Trophoblast cell (in vitro differentiated cells and primary cell): ENCODE data around the gene SEPTIN3.
A peak's percentile ranks its signal among the peaks of the same experiment; 100 is the strongest.

Experiments
- DNase-seq, 2 donors: peaks; one replicate each; pipeline ENCODE4 v3.0.0-alpha.2; 2016
- H2AFZ ChIP-seq: 2 replicates; pipeline ENCODE4 v1.6.1; 2013; ENCODE audit warnings: low read length, moderate library complexity, mild to moderate bottlenecking; ENCODE audit not compliant: insufficient read depth, poor library complexity
- H2AK5ac ChIP-seq: 2 replicates; pipeline ENCODE4 v1.6.1; 2013; ENCODE audit warnings: mild to moderate bottlenecking, low read length
- H2BK120ac ChIP-seq: 2 replicates; pipeline ENCODE4 v1.6.1; 2013; ENCODE audit warnings: low read length, mild to moderate bottlenecking, moderate library complexity; ENCODE audit not compliant: insufficient read depth, poor library complexity
- H2BK12ac ChIP-seq: 2 replicates; pipeline ENCODE4 v1.6.1; 2013; ENCODE audit warnings: mild to moderate bottlenecking, low read length, moderate library complexity
- H2BK5ac ChIP-seq: 2 replicates; pipeline ENCODE4 v1.6.1; 2013; ENCODE audit warnings: low read length, low read depth, moderate library complexity, mild to moderate bottlenecking; ENCODE audit not compliant: poor library complexity
- H3K14ac ChIP-seq: 2 replicates; pipeline ENCODE4 v1.6.1; 2013; ENCODE audit warnings: mild to moderate bottlenecking, low read length
- H3K18ac ChIP-seq: 2 replicates; pipeline ENCODE4 v1.6.1; 2013; ENCODE audit warnings: mild to moderate bottlenecking, low read length
- H3K23ac ChIP-seq: 2 replicates; pipeline ENCODE4 v1.6.1; 2013; ENCODE audit warnings: low read length
- H3K27ac ChIP-seq: 2 replicates; pipeline ENCODE4 v1.5.1; 2013; ENCODE audit warnings: low read depth, mild to moderate bottlenecking, inconsistent platforms, low read length, moderate library complexity
- H3K27me3 ChIP-seq: 2 replicates; pipeline ENCODE4 v1.6.1; 2013; ENCODE audit warnings: inconsistent platforms, mild to moderate bottlenecking, low read length, moderate library complexity; ENCODE audit not compliant: insufficient read depth
- H3K36me3 ChIP-seq, 2 experiments: 1 replicate in 1 of 2; 2 replicates in 1 of 2; pipeline ENCODE4 v1.6.1; 2013; ENCODE audit warnings: low read length in 2 of 2, mild to moderate bottlenecking in 2 of 2, moderate library complexity in 1 of 2; ENCODE audit not compliant: insufficient read depth in 2 of 2, control insufficient read depth in 1 of 2
- H3K4ac ChIP-seq: 2 replicates; pipeline ENCODE4 v1.6.1; 2013; ENCODE audit warnings: low read depth, mild to moderate bottlenecking, low read length, moderate library complexity
- H3K4me1 ChIP-seq, 2 experiments: 1 replicate in 1 of 2; 2 replicates in 1 of 2; pipeline ENCODE4 v1.6.1; 2013; ENCODE audit warnings: low read length in 2 of 2, mild to moderate bottlenecking in 2 of 2, moderate library complexity in 1 of 2; ENCODE audit not compliant: insufficient read depth in 2 of 2, control insufficient read depth in 1 of 2
- H3K4me2 ChIP-seq: 2 replicates; pipeline ENCODE4 v1.6.1; 2013; ENCODE audit warnings: inconsistent platforms, mild to moderate bottlenecking, low read length, moderate library complexity
- H3K4me3 ChIP-seq: 2 replicates; pipeline ENCODE4 v1.5.1; 2013; ENCODE audit warnings: mild to moderate bottlenecking, low read depth, low read length, inconsistent platforms
- H3K79me1 ChIP-seq: one replicate; pipeline ENCODE4 v1.6.1; 2013; ENCODE audit warnings: low read length
- H3K79me2 ChIP-seq: 2 replicates; pipeline ENCODE4 v1.6.1; 2013; ENCODE audit warnings: low read length, mild to moderate bottlenecking; ENCODE audit not compliant: control insufficient read depth, insufficient read depth, poor library complexity
- H3K9ac ChIP-seq: 2 replicates; pipeline ENCODE4 v1.6.1; 2013; ENCODE audit warnings: mild to moderate bottlenecking, low read length
- H3K9me3 ChIP-seq: 2 replicates; pipeline ENCODE4 v1.6.1; 2013; ENCODE audit warnings: low read depth, mild to moderate bottlenecking, control low read depth, inconsistent platforms, low read length; ENCODE audit not compliant: insufficient read depth
- H4K12ac ChIP-seq: 2 replicates; pipeline ENCODE4 v1.6.1; 2013; ENCODE audit warnings: low read depth, mild to moderate bottlenecking, low read length, moderate library complexity
- H4K8ac ChIP-seq: 2 replicates; pipeline ENCODE4 v1.6.1; 2013; ENCODE audit warnings: low read depth, mild to moderate bottlenecking, low read length, moderate library complexity
- H4K91ac ChIP-seq: one replicate; pipeline ENCODE4 v1.6.1; 2013; ENCODE audit warnings: low read depth, mild to moderate bottlenecking, low read length, moderate library complexity
- WGBS: extraction: QIAGEN DNeasy Blood & Tissue Kit; methylation state at CpG from one replicate; pipeline ENCODE4 v1.1.7; 2013; ENCODE audit warnings: missing lambda C conversion rate; ENCODE audit not compliant: insufficient read length, insufficient coverage; ENCODE audit errors: extremely low coverage; 5-methylcytosine and 5-hydroxymethylcytosine counted together

Gene SEPTIN3

DNA sequence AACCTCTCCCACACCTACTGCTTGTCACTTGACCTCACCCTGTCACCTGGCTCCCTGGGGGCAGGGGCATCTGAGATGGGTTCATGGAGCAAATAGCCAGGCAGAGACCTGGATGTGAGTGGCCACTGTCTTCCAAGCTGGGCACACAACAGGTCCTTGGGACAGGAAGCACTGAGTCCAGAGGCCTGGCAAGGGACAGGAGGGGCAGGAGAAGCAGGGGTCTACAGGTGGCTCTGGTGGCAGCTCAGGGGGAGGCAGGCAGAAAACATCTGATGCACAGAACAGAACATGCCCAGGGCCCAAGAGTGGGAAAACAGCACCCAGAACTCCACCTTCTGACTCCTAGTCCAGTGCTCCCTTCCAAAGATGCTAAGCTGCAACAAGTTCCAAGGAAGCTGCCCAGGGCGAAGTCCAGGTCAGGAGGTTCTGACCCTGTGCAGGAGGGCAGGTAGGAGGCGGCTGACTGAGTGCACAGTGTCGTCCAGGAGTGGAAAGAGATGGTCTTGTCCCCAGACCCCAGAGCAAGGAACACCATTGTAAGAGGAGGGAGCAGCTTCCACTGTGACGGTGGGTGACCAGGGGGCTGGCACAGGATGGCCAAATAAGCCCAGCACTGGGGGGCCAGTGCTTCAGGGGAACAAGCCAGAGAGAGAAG lies 46.2 kb upstream of the SEPTIN3 start:
- Histone ChIP-seq H3K14ac (no peak overlapping the region), H3K9ac (no peak overlapping the region)
- DNase-seq: no peak

DNA sequence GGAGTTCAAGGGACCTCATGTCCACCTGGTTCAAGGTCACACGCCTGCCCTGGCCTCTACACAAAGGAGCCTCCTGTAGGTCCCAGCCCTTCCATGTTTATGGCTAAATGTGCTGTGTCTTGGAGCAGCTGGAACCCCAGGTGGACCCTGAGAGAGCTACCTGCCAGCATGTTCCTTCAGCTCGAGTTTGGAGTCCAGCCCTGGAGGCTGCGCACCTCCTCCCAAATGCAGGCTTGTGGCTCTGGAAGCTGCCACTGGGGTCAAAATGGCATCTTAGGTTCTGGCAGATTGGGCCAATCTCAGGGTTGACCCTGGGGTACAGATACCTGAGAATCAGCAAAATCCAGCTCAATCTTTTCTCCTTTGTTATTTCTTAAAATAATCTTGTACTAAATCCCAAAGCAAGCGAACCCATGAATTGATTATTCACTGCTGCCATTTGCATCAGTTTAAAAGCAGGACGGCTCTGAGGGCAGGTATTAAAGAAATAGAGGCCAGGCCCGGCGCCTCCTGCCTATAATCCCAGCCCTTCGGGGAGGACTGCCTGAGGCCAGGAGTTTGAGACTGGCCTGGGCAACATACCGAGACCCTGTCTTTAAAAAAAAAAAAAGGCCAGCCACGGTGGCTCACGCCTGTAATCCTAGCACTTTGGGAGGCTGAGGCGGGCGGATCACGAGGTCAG lies 45.5 kb upstream of the SEPTIN3 start:
- Histone ChIP-seq H3K4ac (no peak overlapping the region), H3K79me2 (peaks cover 2% of the 10 kb centered on the region), H3K14ac (no peak overlapping the region), H3K9me3 (peaks cover 2% of the 10 kb centered on the region), H2AFZ (no peak overlapping the region), H3K18ac (no peak overlapping the region), H3K4me3 (no peak overlapping the region), H3K9ac (no peak overlapping the region), H3K27ac (no peak overlapping the region), H3K27me3 (peaks cover 20% of the 10 kb centered on the region), H4K12ac (no peak overlapping the region), H2AK5ac (no peak overlapping the region), H3K79me1 (peaks cover 3% of the 10 kb centered on the region), H4K91ac (no peak overlapping the region), H3K23ac (no peak overlapping the region), H2BK5ac (no peak overlapping the region), H4K8ac (no peak overlapping the region), H3K4me2 (no peak overlapping the region), H3K4me1 (peaks cover 9 to 13% of the 10 kb centered on the region in 2 experiments), H2BK12ac (no peak overlapping the region), H2BK120ac (no peak overlapping the region), H3K36me3 (no peaks in the 10 kb centered on the region)
- no peak for DNase-seq
- no CpG with 5 or more reads among the region's 14 CpGs for WGBS

More for the DNA sequence above, 46.2 kb upstream of the SEPTIN3 start:
- Histone ChIP-seq H3K79me1 (peaks cover 3% of the 10 kb centered on the region), H4K8ac (no peak overlapping the region), H2BK5ac (no peak overlapping the region), H3K23ac (no peak overlapping the region), H3K27me3 (peaks cover 23% of the 10 kb centered on the region), H3K36me3 (no peaks in the 10 kb centered on the region), H3K18ac (no peak overlapping the region), H2AK5ac (no peak overlapping the region), H3K4me3 (no peak overlapping the region), H3K27ac (no peak overlapping the region), H3K79me2 (peaks cover 2% of the 10 kb centered on the region), H4K91ac (no peak overlapping the region), H2BK120ac (no peak overlapping the region), H3K4me1 (peaks cover 9 to 13% of the 10 kb centered on the region in 2 experiments), H2BK12ac (no peak overlapping the region), H2AFZ (no peak overlapping the region), H3K9me3 (peaks cover 2% of the 10 kb centered on the region), H3K4ac (no peak overlapping the region), H3K4me2 (no peak overlapping the region), H4K12ac (no peak overlapping the region)
- WGBS: no CpG with 5 or more reads among the region's 4 CpGs

GRCh38 chr22:41925783-41926460 lies 43.3 kb upstream of the SEPTIN3 start:
- peak; percentile 32 to 71 for DNase-seq
- WGBS: no CpG with 5 or more reads among the region's 48 CpGs
- Histone ChIP-seq H3K4ac (no peak overlapping the region), H3K4me1 (peaks cover 3 to 6% of the 10 kb centered on the region in 2 experiments), H3K27ac (no peak overlapping the region), H3K9me3 (peaks cover 2% of the 10 kb centered on the region), H4K91ac (no peak overlapping the region), H2BK5ac (no peak overlapping the region), H3K36me3 (no peaks in the 10 kb centered on the region), H2AK5ac (no peak overlapping the region), H3K79me1 (peaks cover 3% of the 10 kb centered on the region), H3K14ac (no peak overlapping the region), H3K4me2 (peak overlapping the region; percentile 67), H3K4me3 (no peak overlapping the region), H4K12ac (no peak overlapping the region), H4K8ac (no peak overlapping the region), H2BK12ac (no peak overlapping the region), H2AFZ (no peak overlapping the region), H3K23ac (no peak overlapping the region), H3K9ac (no peak overlapping the region), H2BK120ac (no peak overlapping the region), H3K27me3 (peaks cover 13% of the 10 kb centered on the region), H3K18ac (no peak overlapping the region), H3K79me2 (peaks cover 2% of the 10 kb centered on the region)

- Histone ChIP-seq H4K8ac (no peak overlapping the region), H3K18ac (no peak overlapping the region), H4K91ac (no peak overlapping the region), H3K79me2 (peaks cover 2% of the 10 kb centered on the region), H3K79me1 (peaks cover 3% of the 10 kb centered on the region), H2BK5ac (no peak overlapping the region), H3K14ac (no peak overlapping the region), H3K27ac (no peak overlapping the region), H2BK120ac (no peak overlapping the region), H3K23ac (no peak overlapping the region), H3K27me3 (peaks cover 13% of the 10 kb centered on the region), H3K4me1 (peaks cover 3 to 6% of the 10 kb centered on the region in 2 experiments), H3K9ac (no peak overlapping the region), H2BK12ac (no peak overlapping the region), H2AFZ (no peak overlapping the region), H3K4me2 (no peak overlapping the region), H2AK5ac (no peak overlapping the region), H3K9me3 (peaks cover 2% of the 10 kb centered on the region), H3K4ac (no peak overlapping the region), H3K36me3 (no peaks in the 10 kb centered on the region), H3K4me3 (no peak overlapping the region), H4K12ac (no peak overlapping the region)
- DNase-seq: peak in 1 of 2 donors; percentile 22
- no CpG with 5 or more reads among the region's 6 CpGs for WGBS
These were observed 41.4 kb upstream of the SEPTIN3 start for GRCh38 chr22:41927813-41928212.
